ENCODE measurements around the gene XPA. TPM values are rescaled to one million over a fixed set of nuclear protein-coding genes. Genes with fewer than 3 reads are reported as not detected.

Gene XPA
- total and polyA plus RNA-seq, 2 of the 13 experiments (the other 11 are each of a cell fraction or from before 2014, with no cell fraction given) = 2.3 to 15.2 TPM

DNA sequence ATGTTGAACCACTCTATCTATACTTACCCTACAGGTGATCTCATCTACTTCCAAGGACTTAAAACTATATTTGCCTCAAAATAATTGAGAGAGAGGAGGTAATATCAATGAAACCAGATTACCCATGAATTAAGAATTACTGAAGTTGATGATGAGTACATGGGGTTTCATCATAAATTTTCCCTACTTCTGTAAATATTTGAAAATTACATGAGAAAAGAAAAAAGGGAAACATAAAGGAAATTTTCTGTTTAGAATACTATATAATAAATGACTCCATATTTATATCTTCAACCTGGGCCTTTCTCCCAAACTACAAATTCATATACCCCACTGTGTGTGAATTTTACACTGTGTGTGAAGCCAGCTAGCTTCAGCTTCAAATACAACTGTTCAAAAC is 66.5 kb downstream of the XPA start:
- in situ Hi-C loops (cut with HindIII; ENCODE audit: extremely low pct_ligation_motif_present, low pct_unique_long_range_greater_than_20kb) (no loop called here), intact Hi-C loops (cut with micrococcal nuclease; ENCODE audit: unreplicated experiment) (loop anchor here (10.0 kb wide), 1 partner anchor 354 kb away; the partner anchor contains the start of gene ANP32B)
- Histone ChIP-seq H3K9ac (ENCODE audit: insufficient read depth, low read depth, low read length) (no peak overlapping the region), H3K4me2 (ENCODE audit: low read depth, low read length) (no peak overlapping the region), H3K9me3 (ENCODE audit: low read length) (no peaks in the 10 kb centered on the region), H4K20me1 (ENCODE audit: insufficient read depth, low read length) (no peaks in the 10 kb centered on the region; the same call in 1 of the 2 replicates), H3K27me3 (ENCODE audit: control insufficient read depth in 1 of 2, insufficient read depth in 2 of 2, low read length in 2 of 2) (peaks cover 0 to 8% of the 10 kb centered on the region in 2 experiments; a peak in 1 of 5 replicates), H3K27ac (ENCODE audit: extremely low read length, insufficient read depth, low read length) (no peak overlapping the region), H3K4me3 (replicated peaks in 1 of 3; ENCODE audit: insufficient read depth in 1 of 3, low read depth in 2 of 3, low read length in 3 of 3) (no peak overlapping the region), H3K79me2 (ENCODE audit: insufficient read depth, low read length) (peaks cover 56% of the 10 kb centered on the region), H3K4me1 (ENCODE audit: insufficient read depth, low read length) (peaks cover 29% of the 10 kb centered on the region), H2AFZ (ENCODE audit: low read length) (no peak overlapping the region), H3K36me3 (replicated peaks in 1 of 2; ENCODE audit: control insufficient read depth in 1 of 2, insufficient read depth in 2 of 2, low read length in 2 of 2) (peaks cover 0 to 11% of the 10 kb centered on the region in 2 experiments; a peak in 1 of 5 replicates)
- TF ChIP-seq ARID2 (CRISPR knock-in tag; IDR thresholded peaks at IDR 0.05; ENCODE audit: borderline replicate concordance) (no peak), ZEB1 (IDR thresholded peaks at IDR 0.05; ENCODE audit: insufficient replicate concordance, low read depth) (no peak), ZNF652 (CRISPR knock-in tag; IDR thresholded peaks at IDR 0.05; ENCODE audit: borderline replicate concordance, low read depth) (no peak), FOXO4 (CRISPR knock-in tag; conservative IDR thresholded peaks at IDR 0.05) (no peak), FOXM1 (CRISPR knock-in tag; IDR thresholded peaks at IDR 0.05) (no peak), ZNF431 (CRISPR knock-in tag; IDR thresholded peaks at IDR 0.05; ENCODE audit: borderline replicate concordance, low read depth) (no peak), ZNF124 (CRISPR knock-in tag; IDR thresholded peaks at IDR 0.05) (no peak), HOXA9 (CRISPR knock-in tag; IDR thresholded peaks at IDR 0.05; ENCODE audit: borderline replicate concordance) (no peak), ZNF766 (CRISPR knock-in tag; IDR thresholded peaks at IDR 0.05; ENCODE audit: borderline replicate concordance) (no peak), ZNF598 (CRISPR knock-in tag; IDR thresholded peaks at IDR 0.05; ENCODE audit: borderline replicate concordance) (no peak), PITX1 (CRISPR knock-in tag; IDR thresholded peaks at IDR 0.05) (no peak), YEATS2 (CRISPR knock-in tag; IDR thresholded peaks at IDR 0.05; ENCODE audit: borderline replicate concordance) (no peak), CREB3 (CRISPR knock-in tag; IDR thresholded peaks at IDR 0.05) (no peak), MBNL3 (CRISPR knock-in tag; conservative IDR thresholded peaks at IDR 0.05) (no peak), TEAD3 (CRISPR knock-in tag; optimal IDR thresholded peaks at IDR 0.05; ENCODE audit: borderline replicate concordance) (no peak)
- TF ChIP-seq, protein P1, sequence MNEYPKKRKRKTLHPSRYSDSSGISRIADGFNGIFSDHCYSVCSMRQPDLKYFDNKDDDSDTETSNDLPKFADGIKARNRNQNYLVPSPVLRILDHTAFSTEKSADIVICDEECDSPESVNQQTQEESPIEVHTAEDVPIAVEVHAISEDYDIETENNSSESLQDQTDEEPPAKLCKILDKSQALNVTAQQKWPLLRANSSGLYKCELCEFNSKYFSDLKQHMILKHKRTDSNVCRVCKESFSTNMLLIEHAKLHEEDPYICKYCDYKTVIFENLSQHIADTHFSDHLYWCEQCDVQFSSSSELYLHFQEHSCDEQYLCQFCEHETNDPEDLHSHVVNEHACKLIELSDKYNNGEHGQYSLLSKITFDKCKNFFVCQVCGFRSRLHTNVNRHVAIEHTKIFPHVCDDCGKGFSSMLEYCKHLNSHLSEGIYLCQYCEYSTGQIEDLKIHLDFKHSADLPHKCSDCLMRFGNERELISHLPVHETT (CRISPR knock-in tag; conservative IDR thresholded peaks at IDR 0.05) = no peak
- ATAC-seq (no peak), DNase-seq (ENCODE audit: low spot score) (no peak), FAIRE-seq (no peak)
- BruUV-seq (replicated peaks) = no TSS peak
- ChIA-PET CTCF (ENCODE audit: low intra/inter-chr PET ratio, low total read pairs) (no interaction called here), POLR2A (no interaction called here)

Measured in HepG2 (cell line).